Fibroblast of mammary gland (primary cell): ENCODE data around the gene PPP4C.
A peak's percentile ranks its signal among the peaks of the same experiment; 100 is the strongest.

ENCODE experiments used
- DNase-seq: peaks from one replicate; pipeline ENCODE4 v3.0.0-alpha.2; 2010; ENCODE audit warnings: low read depth
- H3K4me3 ChIP-seq: 2 replicates; pipeline ENCODE4 v1.5.1; 2011; ENCODE audit warnings: low read depth, mild to moderate bottlenecking, low read length, moderate library complexity; ENCODE audit not compliant: control insufficient read depth
- CTCF ChIP-seq: conservative IDR thresholded peaks from 2 replicates; pipeline ENCODE4 v1.5.1; 2011; ENCODE audit warnings: low read depth, low read length, inconsistent platforms; ENCODE audit not compliant: control insufficient read depth, insufficient read depth

PPP4C gene

GRCh38 chr16:30075503-30076275, at the start of gene PPP4C:
TSS of gene PPP4C (plus strand) at chr16:30075994. CDS start at chr16:30076378, 384 bp downstream.
- peak within 1 kb of the TSS; percentile 91 for H3K4me3 ChIP-seq
- DNase-seq, result peak; percentile 86
- TF ChIP-seq CTCF, result no peak

- no peak for DNase-seq
- no peak overlapping the region for H3K4me3 ChIP-seq
- no peak for TF ChIP-seq CTCF
Observed at GRCh38 chr16:30026449-30026848, 49.3 kb upstream of the PPP4C start.

- no peak overlapping the region for H3K4me3 ChIP-seq
- no peak for DNase-seq
- TF ChIP-seq CTCF, result no peak
Observed at GRCh38 chr16:30027588-30028437, 48.0 kb upstream of the PPP4C start.

- DNase-seq, result no peak
- H3K4me3 ChIP-seq, result no peak overlapping the region
- no peak for TF ChIP-seq CTCF
Observed at GRCh38 chr16:30028438-30029076, 47.2 kb upstream of the PPP4C start.

- no peak for TF ChIP-seq CTCF
- no peak overlapping the region for H3K4me3 ChIP-seq
- DNase-seq, result no peak
Observed at GRCh38 chr16:30030011-30030685, 45.6 kb upstream of the PPP4C start.

GRCh38 chr16:30030841-30031413, 44.9 kb upstream of the PPP4C start, which contains the start of gene TLCD3B:
TSS of gene TLCD3B (minus strand) at chr16:30031271. CDS start at chr16:30030527, 744 bp downstream.
- H3K4me3 ChIP-seq, result no peak within 1 kb of the TSS
- no peak for DNase-seq
- TF ChIP-seq CTCF, result no peak
